OCI-LY3 (cell line): ENCODE measurements around the gene GRAP2.

Experiments used
- H2AFZ ChIP-seq: fragments of 200-600, 300-600 bp; shearing (Covaris generic); 2 replicates; pipeline ENCODE4 v1.6.0; 2014; ENCODE audit warnings: antibody characterized with exemption, low read depth, low read length
- H3K27ac ChIP-seq: fragments of 200-600, 300-600 bp; sonication (generic); 2 replicates; pipeline ENCODE4 v1.5.1; 2014; ENCODE audit warnings: mild to moderate bottlenecking, low read length, moderate library complexity, mixed read lengths
- H3K27me3 ChIP-seq: fragments of 200-600, 300-600 bp; sonication (generic); 2 replicates; pipeline ENCODE4 v1.6.1; 2014; ENCODE audit warnings: low read depth, low read length, mixed read lengths
- H3K36me3 ChIP-seq: fragments of 200-600, 300-600 bp; sonication (generic); replicated peaks from 2 replicates; pipeline ENCODE3; 2014; ENCODE audit warnings: low read depth, low read length, mixed read lengths
- H3K4me1 ChIP-seq: fragments of 300-600, 200-600 bp; sonication (generic); 2 replicates; pipeline ENCODE4 v1.6.1; 2014; ENCODE audit warnings: low read length, mixed read lengths
- H3K4me2 ChIP-seq: fragments of 200-600, 300-600 bp; sonication (generic); 2 replicates; pipeline ENCODE4 v1.6.1; 2014; ENCODE audit warnings: low read length, mixed read lengths
- H3K4me3 ChIP-seq: fragments of 300-600, 200-600 bp; sonication (generic); 2 replicates; pipeline ENCODE4 v1.5.1; 2014; ENCODE audit warnings: antibody characterized with exemption, mild to moderate bottlenecking, low read length, moderate library complexity
- H3K79me2 ChIP-seq: fragments of 300-600, 200-600 bp; shearing (Covaris generic); 2 replicates; pipeline ENCODE4 v1.6.1; 2014; ENCODE audit warnings: mild to moderate bottlenecking, low read length, mixed read lengths
- H3K9ac ChIP-seq: fragments of 300-600, 200-600 bp; shearing (Covaris generic); 2 replicates; pipeline ENCODE4 v1.6.0; 2014; ENCODE audit warnings: mild to moderate bottlenecking, low read length, moderate library complexity
- H3K9me3 ChIP-seq: fragments of 200-600, 300-600 bp; shearing (Covaris generic); 2 replicates; pipeline ENCODE4 v1.6.1; 2014; ENCODE audit warnings: low read length, mixed read lengths; ENCODE audit not compliant: insufficient read depth
- H4K20me1 ChIP-seq: fragments of 200-600, 300-600 bp; sonication (generic); 2 replicates; pipeline ENCODE4 v1.6.1; 2016; ENCODE audit warnings: low read length, mixed read lengths; ENCODE audit not compliant: insufficient read depth
- EZH2phosphoT487 ChIP-seq: fragments of 200-600 bp; shearing (Covaris generic); IDR thresholded peaks from 2 replicates; pipeline ENCODE4 v1.6.1; 2018; ENCODE audit warnings: antibody characterized with exemption, mixed run types, low read depth
- TF ChIP-seq, protein P1 (sequence below): fragments of 200-600, 300-600 bp; sonication (generic); IDR thresholded peaks from 2 replicates; pipeline ENCODE4 v1.5.1; 2014; ENCODE audit warnings: antibody characterized with exemption, low read length, low read depth

The GRAP2 gene

DNA sequence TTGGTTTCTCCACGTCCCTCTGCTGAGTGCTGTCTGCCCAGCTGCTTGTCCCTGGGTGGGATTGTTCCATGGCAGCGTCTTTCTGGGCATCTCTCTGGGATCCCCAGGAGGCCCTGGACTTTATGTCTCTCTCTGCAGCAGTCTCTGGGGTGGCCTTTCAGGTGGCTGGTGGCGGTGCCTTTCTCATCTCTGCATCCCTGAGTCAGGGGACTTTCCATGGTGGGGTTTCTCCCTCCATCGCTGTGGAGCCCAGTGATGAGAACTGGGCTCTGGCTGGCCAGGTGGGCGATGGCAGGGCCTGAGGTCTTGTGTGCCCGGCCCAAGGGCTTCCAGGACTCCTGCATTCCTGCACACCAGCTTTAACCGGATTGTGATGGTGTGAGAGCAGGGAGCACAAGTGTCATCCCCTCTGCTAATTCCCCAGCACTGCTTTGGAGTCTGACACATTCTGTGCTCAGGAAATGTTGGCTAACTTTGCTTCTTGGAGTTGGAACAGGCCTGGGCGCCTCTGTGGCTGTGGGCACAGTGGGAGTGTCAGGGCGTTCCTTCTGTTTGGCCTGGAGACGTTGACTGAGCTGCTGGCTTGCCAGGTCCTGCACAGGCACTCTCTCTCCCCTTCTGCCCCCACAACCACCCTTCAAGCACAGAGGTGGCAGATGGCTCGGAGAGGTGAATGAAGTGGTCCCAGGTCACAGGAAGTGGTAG is 121.8 kb downstream of the GRAP2 start:
- peaks cover 10% of the 10 kb centered on the region; the same call in 1 of the 2 replicates for H3K27me3 ChIP-seq
- H3K27ac ChIP-seq, result no peak overlapping the region
- H4K20me1 ChIP-seq, result no peaks in the 10 kb centered on the region
- no peak overlapping the region for H3K4me3 ChIP-seq
- H3K4me1 ChIP-seq, result 0 out of 2 replicates have a peak, but pooled peaks cover 3% of the 10 kb centered on the region
- H3K9ac ChIP-seq, result no peak overlapping the region
- no peak overlapping the region for H3K4me2 ChIP-seq
- no peak overlapping the region for H2AFZ ChIP-seq
- H3K36me3 ChIP-seq, result no peaks in the 10 kb centered on the region
- H3K9me3 ChIP-seq, result no peaks in the 10 kb centered on the region
- no peak for TF ChIP-seq EZH2phosphoT487
- TF ChIP-seq, protein P1, sequence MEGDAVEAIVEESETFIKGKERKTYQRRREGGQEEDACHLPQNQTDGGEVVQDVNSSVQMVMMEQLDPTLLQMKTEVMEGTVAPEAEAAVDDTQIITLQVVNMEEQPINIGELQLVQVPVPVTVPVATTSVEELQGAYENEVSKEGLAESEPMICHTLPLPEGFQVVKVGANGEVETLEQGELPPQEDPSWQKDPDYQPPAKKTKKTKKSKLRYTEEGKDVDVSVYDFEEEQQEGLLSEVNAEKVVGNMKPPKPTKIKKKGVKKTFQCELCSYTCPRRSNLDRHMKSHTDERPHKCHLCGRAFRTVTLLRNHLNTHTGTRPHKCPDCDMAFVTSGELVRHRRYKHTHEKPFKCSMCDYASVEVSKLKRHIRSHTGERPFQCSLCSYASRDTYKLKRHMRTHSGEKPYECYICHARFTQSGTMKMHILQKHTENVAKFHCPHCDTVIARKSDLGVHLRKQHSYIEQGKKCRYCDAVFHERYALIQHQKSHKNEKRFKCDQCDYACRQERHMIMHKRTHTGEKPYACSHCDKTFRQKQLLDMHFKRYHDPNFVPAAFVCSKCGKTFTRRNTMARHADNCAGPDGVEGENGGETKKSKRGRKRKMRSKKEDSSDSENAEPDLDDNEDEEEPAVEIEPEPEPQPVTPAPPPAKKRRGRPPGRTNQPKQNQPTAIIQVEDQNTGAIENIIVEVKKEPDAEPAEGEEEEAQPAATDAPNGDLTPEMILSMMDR, result no peak
- no peaks in the 10 kb centered on the region for H3K79me2 ChIP-seq
